ENCODE measurements around the gene TIMM13. TPM values are rescaled to one million over a fixed set of nuclear protein-coding genes. Genes with fewer than 3 reads are reported as not detected.

Gene TIMM13
- total RNA-seq, 1 donor from 2014 or later, result 61.0 TPM

DNA sequence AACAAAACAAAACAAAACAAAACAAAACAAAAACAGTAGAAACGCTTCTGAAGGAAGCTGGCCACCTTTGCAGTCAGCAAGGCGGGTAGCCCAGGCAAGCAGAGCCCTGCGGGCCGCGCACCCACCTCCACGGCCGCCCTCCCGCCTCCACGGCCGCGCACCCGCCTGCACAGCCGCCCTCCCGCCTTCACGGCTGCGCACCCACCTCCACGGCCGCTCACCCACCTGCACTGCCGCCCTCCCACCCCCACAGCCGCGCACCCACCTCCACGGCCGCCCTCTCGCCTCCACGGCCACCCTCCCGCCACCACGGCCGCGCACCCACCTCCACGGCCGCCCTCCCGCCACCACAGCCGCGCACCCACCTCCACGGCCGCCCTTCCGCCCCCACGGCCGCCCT lies 9.0 kb upstream of the TIMM13 start:
- no peaks in the 10 kb centered on the region for H3K4me1 ChIP-seq
- ATAC-seq (no peak), DNase-seq (no peak)
- intact Hi-C loops (cut with DNase I), result no loop called here
- peaks cover 21% of the 10 kb centered on the region for H3K36me3 ChIP-seq
- H3K4me3 ChIP-seq, result no peak overlapping the region
- no peak overlapping the region for H3K27ac ChIP-seq
- H3K27me3 ChIP-seq, result no peaks in the 10 kb centered on the region
- TF ChIP-seq, protein P1, sequence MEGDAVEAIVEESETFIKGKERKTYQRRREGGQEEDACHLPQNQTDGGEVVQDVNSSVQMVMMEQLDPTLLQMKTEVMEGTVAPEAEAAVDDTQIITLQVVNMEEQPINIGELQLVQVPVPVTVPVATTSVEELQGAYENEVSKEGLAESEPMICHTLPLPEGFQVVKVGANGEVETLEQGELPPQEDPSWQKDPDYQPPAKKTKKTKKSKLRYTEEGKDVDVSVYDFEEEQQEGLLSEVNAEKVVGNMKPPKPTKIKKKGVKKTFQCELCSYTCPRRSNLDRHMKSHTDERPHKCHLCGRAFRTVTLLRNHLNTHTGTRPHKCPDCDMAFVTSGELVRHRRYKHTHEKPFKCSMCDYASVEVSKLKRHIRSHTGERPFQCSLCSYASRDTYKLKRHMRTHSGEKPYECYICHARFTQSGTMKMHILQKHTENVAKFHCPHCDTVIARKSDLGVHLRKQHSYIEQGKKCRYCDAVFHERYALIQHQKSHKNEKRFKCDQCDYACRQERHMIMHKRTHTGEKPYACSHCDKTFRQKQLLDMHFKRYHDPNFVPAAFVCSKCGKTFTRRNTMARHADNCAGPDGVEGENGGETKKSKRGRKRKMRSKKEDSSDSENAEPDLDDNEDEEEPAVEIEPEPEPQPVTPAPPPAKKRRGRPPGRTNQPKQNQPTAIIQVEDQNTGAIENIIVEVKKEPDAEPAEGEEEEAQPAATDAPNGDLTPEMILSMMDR (IDR thresholded peaks at IDR 0.05), result no peak
- H3K9me3 ChIP-seq, result no peaks in the 10 kb centered on the region

DNA sequence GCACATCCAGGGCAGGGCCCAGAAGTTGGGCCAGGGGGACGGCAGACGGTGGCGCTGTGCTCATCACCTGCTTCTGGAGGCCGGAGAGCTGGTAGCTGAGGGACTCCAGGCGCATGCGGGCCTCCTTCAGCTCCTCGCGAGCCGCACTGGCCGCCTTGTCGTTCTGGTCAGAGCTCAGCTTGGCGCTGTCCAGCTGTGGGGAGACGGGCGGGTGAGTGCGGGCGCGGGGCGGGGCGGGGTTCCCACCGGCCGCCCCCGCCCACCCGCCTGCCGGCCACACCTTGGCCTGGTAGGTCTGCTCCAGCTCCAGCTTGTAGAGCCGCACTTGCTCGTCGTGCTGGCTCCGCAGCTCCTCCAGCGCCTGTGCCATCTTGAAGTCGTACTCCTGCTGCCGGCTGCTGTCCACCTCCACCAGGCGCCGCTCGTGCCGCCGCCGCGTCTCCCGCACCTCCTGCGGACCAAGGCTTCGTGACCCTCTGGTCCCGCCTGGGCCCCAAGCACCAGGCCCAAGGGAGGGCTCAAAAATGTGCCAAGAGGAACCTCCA lies 7.4 kb upstream of the TIMM13 start:
- H3K36me3 ChIP-seq, result peaks cover 25% of the 10 kb centered on the region
- H3K4me1 ChIP-seq, result no peaks in the 10 kb centered on the region
- H3K4me3 ChIP-seq, result no peak overlapping the region
- DNase-seq, result no peak
- H3K27me3 ChIP-seq, result no peaks in the 10 kb centered on the region
- H3K27ac ChIP-seq, result no peak overlapping the region
- intact Hi-C loops (cut with DNase I), result no loop called here
- no peak for ATAC-seq
- H3K9me3 ChIP-seq, result no peaks in the 10 kb centered on the region
- TF ChIP-seq, protein P1 (IDR thresholded peaks at IDR 0.05), result no peak

DNA sequence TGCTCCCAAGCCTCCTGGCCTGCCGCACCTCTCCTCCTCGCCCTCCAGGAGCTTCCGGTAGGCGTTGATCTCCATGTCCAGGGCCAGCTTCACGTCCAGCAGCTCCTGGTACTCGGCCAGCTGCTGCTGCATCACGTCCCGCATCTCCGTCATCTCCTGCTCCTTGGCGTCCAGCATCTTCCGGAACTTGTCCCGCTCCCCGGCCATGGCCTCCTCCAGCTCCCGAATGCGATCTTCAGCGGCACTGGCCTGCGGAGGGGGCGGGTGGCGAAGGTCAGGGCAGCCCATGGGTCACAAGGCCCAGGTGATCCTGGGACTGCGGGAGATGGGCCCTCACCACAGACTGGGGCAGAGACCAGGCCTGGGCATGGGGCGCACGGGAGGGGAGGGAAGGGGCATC lies 6.9 kb upstream of the TIMM13 start:
- TF ChIP-seq, protein P1 (IDR thresholded peaks at IDR 0.05), result no peak
- Histone ChIP-seq H3K36me3 (peaks cover 25% of the 10 kb centered on the region), H3K27ac (no peak overlapping the region), H3K9me3 (no peaks in the 10 kb centered on the region), H3K4me3 (no peak overlapping the region), H3K27me3 (no peaks in the 10 kb centered on the region), H3K4me1 (no peaks in the 10 kb centered on the region)
- DNase-seq, result no peak
- no peak for ATAC-seq
- intact Hi-C loops (cut with DNase I), result no loop called here

DNA sequence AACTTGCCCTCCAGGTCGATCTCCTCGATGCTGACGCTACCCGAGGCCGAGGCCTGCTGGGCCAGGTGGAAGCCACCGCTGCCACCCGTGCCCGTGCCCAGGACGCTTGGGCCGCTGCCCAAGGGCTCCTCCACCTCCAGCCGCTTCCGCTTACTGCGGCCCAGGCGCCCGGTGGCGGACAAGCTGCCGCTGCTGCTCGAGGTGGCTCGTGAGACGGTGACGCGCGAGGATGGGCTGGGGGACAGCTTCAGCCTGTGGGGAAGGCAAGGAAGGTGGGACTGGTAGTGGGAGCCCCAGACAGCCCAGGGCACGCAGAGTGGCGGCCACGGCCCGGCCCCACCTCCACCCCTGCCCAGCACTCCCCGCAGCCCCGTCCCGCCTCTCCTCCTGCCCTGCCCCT lies 6.5 kb upstream of the TIMM13 start:
- peaks cover 25% of the 10 kb centered on the region for H3K36me3 ChIP-seq
- intact Hi-C loops (cut with DNase I), result no loop called here
- H3K4me1 ChIP-seq, result no peaks in the 10 kb centered on the region
- TF ChIP-seq, protein P1 (IDR thresholded peaks at IDR 0.05), result no peak
- no peak for DNase-seq
- H3K27me3 ChIP-seq, result no peaks in the 10 kb centered on the region
- H3K27ac ChIP-seq, result no peak overlapping the region
- no peak for ATAC-seq
- H3K4me3 ChIP-seq, result no peak overlapping the region
- H3K9me3 ChIP-seq, result no peaks in the 10 kb centered on the region

DNA sequence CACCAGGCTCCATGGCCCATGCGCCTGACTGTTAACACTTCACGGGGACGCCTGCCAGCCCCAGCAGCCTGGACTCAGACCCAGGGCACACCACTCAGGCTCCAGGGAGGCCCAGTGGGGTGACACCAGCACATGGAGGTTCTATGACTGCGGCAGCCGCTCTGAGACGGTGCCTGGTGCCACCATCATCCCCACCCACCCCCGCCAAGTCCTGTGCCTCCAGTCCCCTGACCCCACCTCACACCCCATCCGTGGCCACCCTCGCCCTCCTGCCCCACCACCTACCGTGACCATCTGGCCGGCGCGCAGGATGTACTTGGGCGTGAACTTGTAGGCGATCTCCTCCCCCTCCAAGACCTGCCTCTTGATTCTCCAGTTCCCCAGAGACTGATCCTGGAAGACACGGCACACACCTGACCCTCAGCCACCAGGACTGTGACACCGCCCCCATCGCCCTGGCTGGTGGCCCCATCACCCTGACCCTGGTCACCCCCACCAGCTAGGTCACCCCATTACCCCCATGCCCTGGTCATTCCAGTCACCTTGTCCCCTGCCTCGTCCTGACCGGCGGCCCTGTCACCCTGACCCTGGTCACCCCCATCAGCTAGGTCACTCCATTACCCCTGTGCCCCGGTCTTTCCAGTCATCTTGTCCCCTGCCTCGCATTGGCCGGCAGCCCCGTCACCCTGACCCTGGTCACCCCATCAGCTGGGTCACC lies 4.9 kb upstream of the TIMM13 start:
- intact Hi-C loops (cut with DNase I), result no loop called here
- TF ChIP-seq, protein P1 (IDR thresholded peaks at IDR 0.05), result no peak
- peaks cover 17% of the 10 kb centered on the region for H3K36me3 ChIP-seq
- no peaks in the 10 kb centered on the region for H3K27me3 ChIP-seq
- no peak for DNase-seq
- ATAC-seq, result no peak
- peaks cover 7% of the 10 kb centered on the region for H3K4me1 ChIP-seq
- H3K27ac ChIP-seq, result no peak overlapping the region
- no peak overlapping the region for H3K4me3 ChIP-seq
- H3K9me3 ChIP-seq, result no peaks in the 10 kb centered on the region

Measured in upper lobe of right lung (tissue), 1 donor.